Upper lobe of left lung (tissue), 4 donors: Measurements from ENCODE around the gene SEL1L3.

Experiments
- EP300 ChIP-seq, 4 donors: sonication (generic); formaldehyde crosslinking; IDR thresholded peaks; one replicate each; pipeline ENCODE4 v1.5.1; 2017; ENCODE audit warnings: antibody characterized with exemption in 4 of 4, control low read depth in 2 of 4
- POLR2A ChIP-seq, 4 donors: fragments of 450-650 bp; IDR thresholded peaks; one replicate each; pipeline ENCODE4 v1.5.1; 2016 to 2017; ENCODE audit warnings: antibody characterized with exemption in 4 of 4, mild to moderate bottlenecking in 2 of 4
- TF ChIP-seq, protein P1 (sequence below), 6 experiments: fragments of 450-650 bp in 4 of 6; fragments of 200-600 bp in 2 of 6; sonication (generic) in 2 of 6; IDR thresholded peaks; one replicate each; pipeline ENCODE4 v1.5.1; 2016 to 2019; ENCODE audit warnings: antibody characterized with exemption in 6 of 6

DNA sequence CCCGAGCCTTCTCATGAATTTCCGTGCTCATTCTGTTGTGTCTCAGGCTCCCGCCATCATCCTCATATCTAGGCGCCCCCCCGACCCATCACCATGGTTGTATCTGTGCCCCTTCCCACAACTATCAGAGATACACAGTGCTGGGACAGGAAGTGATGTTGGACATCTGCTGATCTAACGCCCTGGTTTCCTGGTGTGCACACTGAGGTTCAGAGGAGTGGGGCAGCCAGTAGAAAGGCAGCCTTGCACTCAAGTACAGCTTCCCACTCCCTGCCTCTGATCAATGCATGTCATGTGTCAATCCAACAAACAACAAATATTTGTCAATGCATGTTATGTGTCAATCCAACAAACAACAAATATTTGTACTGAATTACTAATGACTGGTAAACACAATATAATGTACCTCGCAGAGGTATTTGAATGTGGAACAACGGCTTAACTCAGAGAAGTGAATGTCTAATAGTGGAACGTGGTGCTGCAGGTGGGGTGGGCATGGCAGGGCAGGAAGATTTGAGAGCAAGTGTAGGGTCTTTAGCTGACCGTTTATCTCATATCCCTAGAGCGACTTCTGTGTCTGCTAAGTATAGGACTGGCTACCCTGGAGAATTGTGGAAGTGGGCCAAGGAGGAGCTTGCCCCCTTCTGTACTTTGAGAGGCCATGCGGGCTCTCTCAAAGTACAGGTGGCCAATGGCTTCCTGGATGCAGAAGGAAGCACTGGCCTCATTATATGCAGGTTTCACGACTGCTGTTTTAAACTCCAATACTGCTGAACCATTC, 10.3 kb upstream of the SEL1L3 start:
- TF ChIP-seq, protein P1, sequence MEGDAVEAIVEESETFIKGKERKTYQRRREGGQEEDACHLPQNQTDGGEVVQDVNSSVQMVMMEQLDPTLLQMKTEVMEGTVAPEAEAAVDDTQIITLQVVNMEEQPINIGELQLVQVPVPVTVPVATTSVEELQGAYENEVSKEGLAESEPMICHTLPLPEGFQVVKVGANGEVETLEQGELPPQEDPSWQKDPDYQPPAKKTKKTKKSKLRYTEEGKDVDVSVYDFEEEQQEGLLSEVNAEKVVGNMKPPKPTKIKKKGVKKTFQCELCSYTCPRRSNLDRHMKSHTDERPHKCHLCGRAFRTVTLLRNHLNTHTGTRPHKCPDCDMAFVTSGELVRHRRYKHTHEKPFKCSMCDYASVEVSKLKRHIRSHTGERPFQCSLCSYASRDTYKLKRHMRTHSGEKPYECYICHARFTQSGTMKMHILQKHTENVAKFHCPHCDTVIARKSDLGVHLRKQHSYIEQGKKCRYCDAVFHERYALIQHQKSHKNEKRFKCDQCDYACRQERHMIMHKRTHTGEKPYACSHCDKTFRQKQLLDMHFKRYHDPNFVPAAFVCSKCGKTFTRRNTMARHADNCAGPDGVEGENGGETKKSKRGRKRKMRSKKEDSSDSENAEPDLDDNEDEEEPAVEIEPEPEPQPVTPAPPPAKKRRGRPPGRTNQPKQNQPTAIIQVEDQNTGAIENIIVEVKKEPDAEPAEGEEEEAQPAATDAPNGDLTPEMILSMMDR (IDR thresholded peaks at IDR 0.05), result no peak
- TF ChIP-seq POLR2A (IDR thresholded peaks at IDR 0.05) (no peak), EP300 (IDR thresholded peaks at IDR 0.05) (no peak)
